GM19463 (cell line): ENCODE measurements around the gene HNRNPF.
"Not testable (repeated sequence)": the region's sequence is repeated elsewhere in the genome, so short reads cannot be mapped to it uniquely, and the experiment has no call there.

Source experiments
- ATAC-seq: cut with Tn5 transposase; IDR thresholded peaks from one replicate; pipeline ENCODE4 v1.9.1; 2021; ENCODE audit warnings: mild to moderate bottlenecking, moderate library complexity; ENCODE audit not compliant: unreplicated experiment

The HNRNPF gene

GRCh38 chr10:43408710-43409384, at the start of gene HNRNPF:
HNRNPF (minus strand) TSS chr10:43409186; CDS start chr10:43387884, 21,302 bp downstream.
- ATAC-seq, result peak; percentile 68

DNA sequence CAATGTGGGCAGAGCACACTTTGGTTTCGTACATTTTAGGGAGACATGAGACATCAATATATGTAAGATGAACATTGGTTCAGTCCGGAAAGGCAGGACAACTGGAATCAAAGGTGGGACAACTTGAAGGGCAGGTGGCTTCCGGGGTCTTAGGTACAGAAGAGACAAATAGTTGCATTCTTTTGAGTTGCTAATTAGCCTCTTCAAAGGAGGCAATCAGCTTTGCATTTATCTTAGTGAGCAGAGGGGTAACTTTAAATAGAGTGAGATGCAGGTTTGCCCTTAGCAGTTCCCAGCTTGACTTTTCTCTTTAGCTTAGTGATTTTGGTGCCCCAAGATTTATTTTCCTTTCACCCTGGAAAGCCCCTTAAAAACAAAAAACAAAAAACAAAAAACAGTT, 49.2 kb upstream of the HNRNPF start:
- no peak for ATAC-seq

DNA sequence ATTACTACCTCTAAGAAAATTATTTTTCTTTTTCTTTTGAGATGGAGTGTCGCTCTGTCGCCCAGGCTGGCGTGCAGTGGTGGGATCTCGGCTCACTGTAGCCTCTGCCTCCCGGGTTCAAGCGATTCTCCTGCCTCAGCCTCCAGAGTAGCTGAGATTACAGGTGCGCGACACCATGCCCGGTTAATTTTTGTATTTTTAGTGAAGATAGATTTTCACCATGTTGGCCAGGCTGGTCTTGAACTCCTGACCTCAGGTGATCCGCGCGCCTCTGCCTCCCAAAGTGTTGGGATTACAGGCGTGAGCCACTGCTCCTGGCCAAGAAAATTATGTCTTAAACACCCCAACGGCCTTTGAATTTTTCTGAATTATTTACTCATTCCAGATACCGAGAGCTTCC, 47.6 kb upstream of the HNRNPF start:
- not testable (repeated sequence) for ATAC-seq

DNA sequence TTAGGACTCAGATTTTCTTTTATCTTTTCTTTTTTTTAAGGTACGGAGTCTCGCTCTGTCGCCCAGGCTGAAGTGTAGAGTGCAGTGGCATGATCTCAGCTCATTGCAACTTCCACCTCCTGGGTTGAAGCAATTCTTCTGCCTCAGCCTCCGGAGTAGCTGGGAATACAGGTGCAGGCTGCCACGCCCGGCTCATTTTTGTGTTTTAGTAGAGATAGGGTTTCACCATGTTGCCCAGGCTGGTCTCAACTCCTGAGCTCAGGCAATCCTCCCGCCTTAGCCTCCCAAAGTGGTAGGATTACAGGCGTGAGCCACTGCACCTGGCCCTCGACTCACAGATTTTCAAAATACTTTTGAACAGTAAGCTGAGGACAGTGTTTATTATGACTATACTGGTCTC, 45.0 kb upstream of the HNRNPF start:
- ATAC-seq, result not testable (repeated sequence)

DNA sequence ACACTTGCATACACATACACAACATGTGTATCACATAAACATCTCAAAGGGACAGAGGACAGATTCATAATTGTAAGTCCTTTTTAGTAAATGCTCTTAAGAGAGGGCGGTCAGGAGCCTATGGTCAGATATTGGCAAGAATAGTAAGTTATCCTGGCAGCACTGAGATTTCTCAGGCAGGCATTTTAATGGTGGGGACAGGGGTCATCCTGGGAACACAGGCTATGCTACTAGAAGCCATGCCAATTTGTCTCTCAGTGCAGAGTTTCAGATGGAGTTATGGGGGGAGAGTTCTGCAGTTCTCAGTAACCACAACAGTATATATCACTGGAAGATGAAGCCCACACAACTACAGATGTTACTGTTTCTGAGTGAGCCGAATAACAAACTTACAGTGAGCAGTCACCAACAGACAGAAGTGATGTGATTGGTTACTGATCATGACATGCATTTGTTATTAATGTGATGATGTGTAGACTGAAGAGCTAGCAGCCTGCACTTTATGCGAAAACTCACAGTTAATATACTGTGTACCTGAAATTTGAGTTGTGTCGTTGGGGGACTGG, 44.4 kb upstream of the HNRNPF start:
- ATAC-seq, result peak; percentile 17

DNA sequence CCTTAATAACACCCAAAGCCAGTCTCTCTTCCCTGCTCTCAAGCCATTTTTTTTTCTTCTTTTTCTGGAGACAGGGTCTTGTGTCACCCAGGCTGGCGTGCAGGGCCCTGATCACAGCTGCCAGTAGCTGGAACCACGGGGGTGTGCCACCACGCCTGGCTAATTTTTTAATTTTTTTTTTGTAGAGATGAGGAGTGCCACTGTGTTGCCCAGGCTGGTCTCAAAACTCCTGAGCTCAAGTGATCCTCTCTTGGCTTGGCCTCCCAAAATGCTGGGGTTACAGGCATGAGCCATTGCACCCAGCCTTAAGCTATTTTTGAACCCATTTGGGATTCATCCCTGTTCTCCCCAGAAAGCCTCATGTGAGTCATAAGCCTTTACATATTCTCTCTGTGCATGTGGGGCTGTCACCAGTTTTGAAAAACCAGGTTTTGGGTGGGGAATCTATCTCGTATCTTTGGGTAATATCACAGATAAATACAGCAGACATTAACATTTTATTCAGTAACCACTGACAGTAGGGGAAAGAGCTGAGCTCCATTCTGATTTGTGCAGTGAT, 43.4 kb upstream of the HNRNPF start:
- ATAC-seq, result no peak

GRCh38 chr10:43448742-43449141, 39.8 kb upstream of the HNRNPF start:
- no peak for ATAC-seq

GRCh38 chr10:43446219-43447017, 37.4 kb upstream of the HNRNPF start:
- ATAC-seq, result not testable (repeated sequence)

GRCh38 chr10:43444897-43445466, 36.0 kb upstream of the HNRNPF start:
- no peak for ATAC-seq

DNA sequence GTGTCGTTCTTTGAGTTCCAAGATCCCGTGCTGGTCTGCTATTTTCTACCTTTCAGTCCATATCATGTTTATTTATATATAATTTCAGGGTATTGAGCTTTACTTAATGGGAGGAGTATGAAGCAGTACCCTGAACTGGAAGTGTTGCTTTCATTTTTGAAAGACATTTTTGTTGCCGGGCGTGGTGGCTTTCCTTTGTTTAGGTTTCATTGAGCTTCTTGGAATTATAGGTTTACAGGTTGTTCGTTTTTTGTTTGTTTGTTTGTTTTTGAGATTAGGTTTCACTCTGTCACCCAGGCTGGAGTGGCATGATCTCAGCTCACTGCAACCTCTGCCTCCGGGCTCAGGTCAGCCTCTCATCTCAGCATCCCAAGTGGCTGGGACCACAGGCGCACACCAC, 35.3 kb upstream of the HNRNPF start:
- ATAC-seq, result no peak

DNA sequence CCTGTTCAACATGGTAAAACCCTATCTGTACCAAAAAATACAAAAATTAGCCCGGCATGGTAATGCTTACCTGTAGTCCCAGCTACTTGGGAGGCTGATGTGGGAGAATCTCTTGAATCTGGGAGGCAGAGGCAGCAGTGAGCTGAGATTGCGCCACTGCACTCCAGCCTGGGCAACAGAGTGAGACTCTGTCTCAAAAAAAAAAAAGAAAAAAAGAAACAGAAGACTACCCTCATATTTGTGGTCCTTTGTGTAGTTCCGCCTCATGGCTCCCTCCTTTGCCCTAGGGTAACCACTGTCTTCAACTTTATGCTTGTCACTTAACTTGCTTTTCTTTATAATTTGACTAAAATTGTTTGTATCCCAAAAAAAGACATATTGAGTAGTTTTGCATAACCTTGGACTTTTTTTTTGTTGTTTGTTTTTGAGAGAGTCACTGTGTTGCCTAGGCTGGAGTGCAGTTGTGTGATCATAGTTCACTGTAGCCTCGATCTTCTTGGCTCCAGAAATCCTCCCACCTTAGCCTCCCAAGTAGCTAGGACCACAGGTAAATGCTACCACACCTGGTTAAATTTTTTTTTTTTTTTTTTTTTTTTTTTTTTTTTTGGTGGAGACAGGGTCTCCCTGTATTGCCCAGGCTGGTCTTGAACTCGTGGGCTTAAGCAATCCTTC, 31.6 kb upstream of the HNRNPF start:
- ATAC-seq, result no peak

GRCh38 chr10:43437141-43437870, 28.3 kb upstream of the HNRNPF start:
- ATAC-seq, result no peak

- peak; percentile 96 for ATAC-seq
Measured at GRCh38 chr10:43436291-43437140, 27.5 kb upstream of the HNRNPF start, which contains the start of gene ZNF487. ZNF487 (plus strand) TSS chr10:43437111; CDS start chr10:43475814, 38,703 bp downstream.

GRCh38 chr10:43430926-43431663, 22.1 kb upstream of the HNRNPF start:
- ATAC-seq, result no peak

- ATAC-seq, result no peak
Measured at GRCh38 chr10:43427166-43427825, 18.3 kb upstream of the HNRNPF start.

DNA sequence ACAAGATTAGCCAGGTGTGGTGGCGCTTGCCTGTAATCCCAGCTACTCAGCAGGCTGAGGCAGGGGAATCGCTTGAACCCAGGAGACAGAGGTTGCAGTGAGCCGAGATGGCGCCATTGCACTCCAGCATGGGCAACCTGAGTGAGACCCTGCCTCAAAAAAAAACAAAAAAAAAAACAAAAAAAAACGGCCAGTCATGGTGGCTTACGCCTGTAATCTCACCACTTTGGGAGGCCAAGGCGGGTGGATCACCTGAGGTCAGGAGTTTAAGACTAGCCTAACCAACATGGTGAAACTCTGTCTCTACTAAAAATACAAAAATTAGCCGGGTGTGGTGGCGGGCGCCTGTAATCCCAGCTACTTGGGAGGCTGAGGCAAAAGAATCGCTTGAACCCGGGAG, 17.5 kb upstream of the HNRNPF start:
- not testable (repeated sequence) for ATAC-seq

- no peak for ATAC-seq
Measured at GRCh38 chr10:43424416-43424815, 15.4 kb upstream of the HNRNPF start.

GRCh38 chr10:43421944-43422343, 13.0 kb upstream of the HNRNPF start:
- ATAC-seq, result not testable (repeated sequence)
